ENCODE measurements around the gene RHOU.
"Not testable (repeated sequence)": the region's sequence is repeated elsewhere in the genome, so short reads cannot be mapped to it uniquely, and the experiment has no call there.

Gene RHOU

GRCh38 chr1:228734881-228735801 lies at the start of gene RHOU:
RHOU (plus strand) TSS chr1:228735479; CDS start chr1:228735743, 264 bp downstream.
- DNase-seq = peak; percentile 43

GRCh38 chr1:228687587-228687986 lies 47.7 kb upstream of the RHOU start:
- DNase-seq = no peak

GRCh38 chr1:228689255-228689654 lies 46.0 kb upstream of the RHOU start:
- DNase-seq = no peak

- no peak for DNase-seq
Observed at GRCh38 chr1:228691211-228691610, 44.1 kb upstream of the RHOU start.

- peak; percentile 5 for DNase-seq
Observed at GRCh38 chr1:228691926-228692325, 43.4 kb upstream of the RHOU start.

GRCh38 chr1:228694447-228694846 lies 40.8 kb upstream of the RHOU start:
- not testable (repeated sequence) for DNase-seq

- DNase-seq = no peak
Observed at GRCh38 chr1:228695015-228695955, 40.0 kb upstream of the RHOU start.

GRCh38 chr1:228697207-228698016 lies 37.9 kb upstream of the RHOU start:
- no peak for DNase-seq

GRCh38 chr1:228698017-228698329 lies 37.3 kb upstream of the RHOU start:
- no peak for DNase-seq

- no peak for DNase-seq
Observed at GRCh38 chr1:228702433-228702832, 32.8 kb upstream of the RHOU start.

GRCh38 chr1:228706305-228706704 lies 29.0 kb upstream of the RHOU start:
- DNase-seq = no peak

- DNase-seq = no peak
Observed at GRCh38 chr1:228717081-228717480, 18.2 kb upstream of the RHOU start.

GRCh38 chr1:228721407-228721806 lies 13.9 kb upstream of the RHOU start:
- DNase-seq = no peak

GRCh38 chr1:228723287-228723686 lies 12.0 kb upstream of the RHOU start:
- no peak for DNase-seq

GRCh38 chr1:228723921-228724320 lies 11.4 kb upstream of the RHOU start:
- no peak for DNase-seq

- no peak for DNase-seq
Observed at GRCh38 chr1:228725178-228725577, 10.1 kb upstream of the RHOU start.

- DNase-seq = no peak
Observed at GRCh38 chr1:228727681-228728171, 7.6 kb upstream of the RHOU start.

- no peak for DNase-seq
Observed at GRCh38 chr1:228732426-228732825, 2.9 kb upstream of the RHOU start.

- no peak for DNase-seq
Observed at GRCh38 chr1:228733576-228733975, 1.7 kb upstream of the RHOU start.

- peak; percentile 8 for DNase-seq
Observed at GRCh38 chr1:228735871-228736586, 750 bp downstream of the RHOU start.

- DNase-seq = no peak
Observed at GRCh38 chr1:228736844-228737445, 1.7 kb downstream of the RHOU start.
